ENCODE results near the gene ALK. TPM values are rescaled to one million over a fixed set of nuclear protein-coding genes. Genes with fewer than 3 reads are reported as not detected.
A peak's percentile ranks its signal among the peaks of the same experiment; 100 is the strongest.

The ALK gene
- total and polyA plus RNA-seq, 12 donors, result 0.09 to 1.8 (median 0.53) TPM; not detected in 1

GRCh38 chr2:29293830-29294438, 627.5 kb downstream of the ALK start:
- no peak for TF ChIP-seq POLR2A (IDR thresholded peaks at IDR 0.05)
- Histone ChIP-seq H3K27me3 (no peaks in the 10 kb centered on the region), H3K4me3 (no peak overlapping the region), H3K4me1 (replicated peaks in 1 of 2) (no peaks in the 10 kb centered on the region), H3K27ac (no peak overlapping the region), H3K9me3 (replicated peaks in 1 of 3) (no peaks in the 10 kb centered on the region), H3K36me3 (replicated peaks in 1 of 2) (no peaks in the 10 kb centered on the region)
- 14 to 17% (median 16%) methylated on average over 5 of the region's 5 CpGs for WGBS, 4 donors
- intact Hi-C loops (cut with DNase I), result no loop called here
- DNase-seq, result peak in 6 of 7 donors; percentile 19 to 51 (median 38)

GRCh38 chr2:29290293-29291047, 630.9 kb downstream of the ALK start:
- Histone ChIP-seq H3K36me3 (replicated peaks in 1 of 2) (no peaks in the 10 kb centered on the region), H3K4me1 (replicated peaks in 1 of 2) (no peaks in the 10 kb centered on the region), H3K9me3 (replicated peaks in 1 of 3) (no peaks in the 10 kb centered on the region), H3K4me3 (no peak overlapping the region), H3K27me3 (no peaks in the 10 kb centered on the region), H3K27ac (no peak overlapping the region)
- DNase-seq, result no peak
- intact Hi-C loops (cut with DNase I), result no loop called here
- 71 to 78% (median 73%) methylated on average over 8 of the region's 8 CpGs for WGBS, 4 donors
- TF ChIP-seq CTCF (IDR thresholded peaks at IDR 0.05) (no peak), POLR2A (IDR thresholded peaks at IDR 0.05) (no peak)

- H3K4me3 ChIP-seq, result no peak overlapping the region
- no peaks in the 10 kb centered on the region for H3K9me3 ChIP-seq (replicated peaks in 1 of 3)
- peaks cover 0 to 5% of the 10 kb centered on the region in 2 donors for H3K4me1 ChIP-seq (replicated peaks in 1 of 2)
- H3K27ac ChIP-seq, result no peak overlapping the region
- intact Hi-C loops (cut with DNase I), result no loop called here
- 78 to 90% (median 88%) methylated on average over 10 of the region's 10 CpGs for whole genome bisulfite sequencing, 4 donors
- TF ChIP-seq POLR2A (IDR thresholded peaks at IDR 0.05), result no peak
- no peak for TF ChIP-seq CTCF (IDR thresholded peaks at IDR 0.05)
- no peaks in the 10 kb centered on the region for H3K27me3 ChIP-seq
- DNase-seq, result peak in 1 of 7 donors; percentile 9
- no peaks in the 10 kb centered on the region for H3K36me3 ChIP-seq (replicated peaks in 1 of 2)
Observed at GRCh38 chr2:29284671-29285070, 636.7 kb downstream of the ALK start.

GRCh38 chr2:29281916-29282247, 639.5 kb downstream of the ALK start:
- WGBS, 4 donors, result 83 to 94% (median 88%) methylated on average over 2 to 3 of the region's 3 CpGs
- no peak overlapping the region for H3K27ac ChIP-seq
- H3K27me3 ChIP-seq, result no peaks in the 10 kb centered on the region
- H3K4me1 ChIP-seq (replicated peaks in 1 of 2), result peaks cover 0 to 5% of the 10 kb centered on the region in 2 donors
- intact Hi-C loops (cut with DNase I), result no loop called here
- DNase-seq, result peak in 1 of 7 donors; percentile 41
- TF ChIP-seq CTCF (IDR thresholded peaks at IDR 0.05) (no peak), POLR2A (IDR thresholded peaks at IDR 0.05) (no peak)
- H3K36me3 ChIP-seq (replicated peaks in 1 of 2), result no peaks in the 10 kb centered on the region
- no peaks in the 10 kb centered on the region for H3K9me3 ChIP-seq (replicated peaks in 1 of 3)
- no peak overlapping the region for H3K4me3 ChIP-seq
